GM23338 (cell line): Measurements from ENCODE around the gene LRP4. TPM values are rescaled to one million over a fixed set of nuclear protein-coding genes. Genes with fewer than 3 reads are reported as not detected.

ENCODE experiments used
- ATAC-seq: fragments of 200-7000 bp; cut with Tn5 transposase; 3 replicates; pipeline ENCODE4 v1.9.1; 2020
- DNase-seq: peaks from one replicate; pipeline ENCODE4 v3.0.0-alpha.2; 2015; ENCODE audit warnings: low spot score
- H2AFZ ChIP-seq: fragments of 200-600 bp; sonication (generic); 2 replicates; pipeline ENCODE4 v1.8.0; 2016; ENCODE audit warnings: antibody characterized with exemption, mild to moderate bottlenecking, moderate library complexity
- H3F3A ChIP-seq: fragments of 200-600 bp; sonication (generic); replicated peaks from 2 replicates; pipeline ENCODE4 v1.8.0; 2017; ENCODE audit warnings: antibody characterized with exemption, mixed run types, low read depth
- H3K27ac ChIP-seq: fragments of 200-600 bp; sonication (generic); 2 replicates; pipeline ENCODE4 v1.6.1; 2016; ENCODE audit warnings: low read depth
- H3K27me3 ChIP-seq: fragments of 200-600 bp; sonication (generic); 2 replicates; pipeline ENCODE4 v1.8.0; 2016; ENCODE audit warnings: mild to moderate bottlenecking, mixed run types, moderate library complexity; ENCODE audit not compliant: insufficient read depth
- H3K36me3 ChIP-seq: fragments of 200-600 bp; sonication (generic); 2 replicates; pipeline ENCODE4 v1.8.0; 2016; ENCODE audit warnings: mild to moderate bottlenecking; ENCODE audit not compliant: insufficient read depth
- H3K4me1 ChIP-seq: fragments of 200-600 bp; sonication (generic); 2 replicates; pipeline ENCODE4 v1.8.0; 2016; ENCODE audit warnings: mild to moderate bottlenecking, moderate library complexity; ENCODE audit not compliant: insufficient read depth
- H3K4me2 ChIP-seq: fragments of 200-600 bp; sonication (generic); 2 replicates; pipeline ENCODE4 v1.7.1; 2017; ENCODE audit warnings: mixed run types
- H3K4me3 ChIP-seq: fragments of 200-600 bp; sonication (generic); 2 replicates; pipeline ENCODE4 v1.6.1; 2016; ENCODE audit warnings: mixed run types
- H3K79me2 ChIP-seq: fragments of 200-600 bp; sonication (generic); replicated peaks from 2 replicates; pipeline ENCODE4 v1.8.0; 2017; ENCODE audit warnings: mild to moderate bottlenecking; ENCODE audit not compliant: insufficient read depth
- H3K9me2 ChIP-seq: fragments of 200-600 bp; sonication (generic); 2 replicates; pipeline ENCODE4 v1.8.0; 2017; ENCODE audit not compliant: insufficient read depth
- H4K20me1 ChIP-seq: fragments of 200-600 bp; sonication (generic); replicated peaks from 2 replicates; pipeline ENCODE4 v1.8.0; 2017; ENCODE audit warnings: mild to moderate bottlenecking; ENCODE audit not compliant: insufficient read depth
- H3K27ac Mint-ChIP-seq: 2 replicates; pipeline ENCODE4 v1.8.0; 2020; ENCODE audit warnings: inconsistent platforms, mild to moderate bottlenecking, moderate library complexity, mixed read lengths
- H3K27me3 Mint-ChIP-seq: 3 replicates; pipeline ENCODE4 v1.8.0; 2022; ENCODE audit warnings: low read depth, mild to moderate bottlenecking, moderate library complexity, mixed read lengths, inconsistent platforms; ENCODE audit not compliant: insufficient read depth, poor library complexity
- H3K36me3 Mint-ChIP-seq: 3 replicates; pipeline ENCODE4 v1.8.0; 2021; ENCODE audit warnings: low read depth, mild to moderate bottlenecking, inconsistent platforms, moderate library complexity, mixed read lengths
- H3K4me1 Mint-ChIP-seq: 3 replicates; pipeline ENCODE4 v1.8.0; 2020; ENCODE audit warnings: mild to moderate bottlenecking, inconsistent platforms, mixed read lengths
- H3K4me3 Mint-ChIP-seq: 3 replicates; pipeline ENCODE4 v1.8.0; 2021; ENCODE audit warnings: moderate library complexity, mild to moderate bottlenecking, inconsistent platforms, mixed read lengths
- H3K9me3 Mint-ChIP-seq: 3 replicates; pipeline ENCODE4 v1.8.0; 2020; ENCODE audit warnings: moderate library complexity, mild to moderate bottlenecking, inconsistent platforms, mixed read lengths
- CREB1 ChIP-seq: fragments of 250-450 bp; sonication (Bioruptor Pico); IDR thresholded peaks from 2 replicates; pipeline ENCODE4 v1.5.0; 2020; ENCODE audit warnings: low read depth, mild to moderate bottlenecking, moderate library complexity
- CTCF ChIP-seq, 2 experiments: fragments of 200-600 bp in 1 of 2; sonication (generic) in 1 of 2; conservative IDR thresholded peaks; 2 replicates each; pipeline versions ENCODE4 v1.5.1 to v1.6.1; 2016 to 2017; ENCODE audit warnings: antibody characterized with exemption in 2 of 2, low read depth in 2 of 2, mild to moderate bottlenecking in 2 of 2, moderate library complexity in 1 of 2
- ETS1 ChIP-seq: IDR thresholded peaks from 2 replicates; pipeline ENCODE4 v1.6.1; 2016; ENCODE audit warnings: antibody characterized with exemption
- EZH2 ChIP-seq: fragments of 200-600 bp; sonication (generic); IDR thresholded peaks from one replicate; pipeline ENCODE4 v1.8.0; 2017; ENCODE audit warnings: antibody characterized with exemption, mild to moderate bottlenecking, low read depth; ENCODE audit not compliant: unreplicated experiment
- EZH2phosphoT487 ChIP-seq: fragments of 200-600 bp; sonication (generic); IDR thresholded peaks from one replicate; pipeline ENCODE4 v1.8.1; 2018; ENCODE audit warnings: antibody characterized with exemption; ENCODE audit not compliant: unreplicated experiment
- JUNB ChIP-seq: IDR thresholded peaks from one replicate; pipeline ENCODE4 v1.6.1; 2016; ENCODE audit warnings: antibody characterized with exemption; ENCODE audit not compliant: unreplicated experiment
- NANOG ChIP-seq: IDR thresholded peaks from 2 replicates; pipeline ENCODE4 v1.6.1; 2016; ENCODE audit warnings: antibody characterized with exemption, borderline replicate concordance
- POLR2AphosphoS5 ChIP-seq: IDR thresholded peaks from 2 replicates; pipeline ENCODE4 v1.6.1; 2016; ENCODE audit warnings: antibody characterized with exemption, low read depth
- REST ChIP-seq: IDR thresholded peaks from one replicate; pipeline ENCODE4 v1.6.1; 2018; ENCODE audit warnings: antibody characterized with exemption; ENCODE audit not compliant: unreplicated experiment
- STAT1 ChIP-seq: IDR thresholded peaks from one replicate; pipeline ENCODE4 v1.6.1; 2016; ENCODE audit warnings: antibody characterized with exemption; ENCODE audit not compliant: unreplicated experiment
- ZNF114 ChIP-seq: fragments of 250-450 bp; sonication (Bioruptor Pico); IDR thresholded peaks from 2 replicates; pipeline ENCODE4 v1.5.0; 2020; ENCODE audit warnings: mild to moderate bottlenecking, moderate library complexity
- ZNF331 ChIP-seq: fragments of 250-450 bp; sonication (Bioruptor Pico); IDR thresholded peaks from 2 replicates; pipeline ENCODE4 v1.5.0; 2020; ENCODE audit warnings: low read depth, mild to moderate bottlenecking, moderate library complexity
- ZNF462 ChIP-seq: fragments of 250-450 bp; sonication (Bioruptor Pico); IDR thresholded peaks from 2 replicates; pipeline ENCODE4 v1.5.0; 2020; ENCODE audit warnings: mild to moderate bottlenecking, moderate library complexity
- polyA plus RNA-seq: library from polyadenylated mRNA; unstranded; fragments of >200 nt; fragmentation: Nextera tagmentation; extraction: Ambion mirVana; gene quantifications from 2 replicates; pipeline ENCODE4 v1.2.1, GENCODE V29; 2016
- total RNA-seq: library from RNA; depleted of rRNA; stranded (reverse); fragments of >200 nt; shearing (Covaris generic); gene quantifications from 2 replicates; pipeline ENCODE4 v1.2.3, GENCODE V29; 2014

LRP4 gene
- total and polyA plus RNA-seq, 2 experiments from 2014 or later = 6.0 to 18.4 TPM

GRCh38 chr11:46890665-46891064, 27.7 kb downstream of the LRP4 start:
- peaks cover 25% of the 10 kb centered on the region; the same call in 1 of the 2 replicates for H3K36me3 ChIP-seq
- no peaks in the 10 kb centered on the region; the same call in 1 of the 2 replicates for H4K20me1 ChIP-seq
- H2AFZ ChIP-seq = no peak overlapping the region
- H3K4me2 ChIP-seq = no peak overlapping the region
- no peaks in the 10 kb centered on the region for H3K9me2 ChIP-seq
- no peaks in the 10 kb centered on the region for H3K9me3 Mint-ChIP-seq
- no peak overlapping the region for H3K27ac ChIP-seq
- no peaks in the 10 kb centered on the region for H3K27me3 Mint-ChIP-seq
- DNase-seq (no peak), ATAC-seq (no peak)
- no peak overlapping the region for H3K4me3 ChIP-seq
- H3K27ac Mint-ChIP-seq = no peak overlapping the region
- H3K4me3 Mint-ChIP-seq = no peak overlapping the region
- H3K36me3 Mint-ChIP-seq = peaks cover 57% of the 10 kb centered on the region
- H3K4me1 Mint-ChIP-seq = peaks cover 2% of the 10 kb centered on the region; the same call in 1 of the 3 replicates
- no peaks in the 10 kb centered on the region for H3K79me2 ChIP-seq
- no peaks in the 10 kb centered on the region for H3K27me3 ChIP-seq
- H3K4me1 ChIP-seq = no peaks in the 10 kb centered on the region
- TF ChIP-seq ZNF331 = no peak
- no peak for TF ChIP-seq CTCF (conservative IDR thresholded peaks at IDR 0.05; ENCODE audit: low read depth in 2 of 2)
- no peak for TF ChIP-seq ZNF114 (CRISPR knock-in tag)
- no peak for TF ChIP-seq STAT1
- no peak for TF ChIP-seq JUNB
- TF ChIP-seq ETS1 = no peak
- TF ChIP-seq EZH2phosphoT487 = no peak
- no peak for TF ChIP-seq NANOG
- TF ChIP-seq CREB1 (CRISPR knock-in tag) = no peak
- TF ChIP-seq REST = no peak
- TF ChIP-seq EZH2 = no peak
- no peak for TF ChIP-seq POLR2AphosphoS5
- no peak for TF ChIP-seq ZNF462
- H3F3A ChIP-seq = no peaks in the 10 kb centered on the region
